GM08714 (cell line): Measurements from ENCODE around the gene ELAVL2.

Experiments used
- H3K4me3 ChIP-seq: fragments of 200-500 bp; sonication (Bioruptor generic); 2 replicates; pipeline ENCODE4 v1.5.1; 2014; ENCODE audit warnings: mild to moderate bottlenecking, low read length, inconsistent platforms
- ZNF274 ChIP-seq: IDR thresholded peaks from 2 replicates; pipeline ENCODE4 v1.6.1; 2012; ENCODE audit warnings: mild to moderate bottlenecking, low read depth, low read length

ELAVL2 gene

GRCh38 chr9:23658376-23659258, 167.4 kb downstream of the ELAVL2 start:
- TF ChIP-seq ZNF274, result no peak
- no peak overlapping the region for H3K4me3 ChIP-seq

- H3K4me3 ChIP-seq, result no peak overlapping the region
- TF ChIP-seq ZNF274, result no peak
Observed at GRCh38 chr9:23651051-23651450, 175.0 kb downstream of the ELAVL2 start.

GRCh38 chr9:23648651-23649050, 177.4 kb downstream of the ELAVL2 start:
- H3K4me3 ChIP-seq, result no peak overlapping the region
- TF ChIP-seq ZNF274, result no peak

DNA sequence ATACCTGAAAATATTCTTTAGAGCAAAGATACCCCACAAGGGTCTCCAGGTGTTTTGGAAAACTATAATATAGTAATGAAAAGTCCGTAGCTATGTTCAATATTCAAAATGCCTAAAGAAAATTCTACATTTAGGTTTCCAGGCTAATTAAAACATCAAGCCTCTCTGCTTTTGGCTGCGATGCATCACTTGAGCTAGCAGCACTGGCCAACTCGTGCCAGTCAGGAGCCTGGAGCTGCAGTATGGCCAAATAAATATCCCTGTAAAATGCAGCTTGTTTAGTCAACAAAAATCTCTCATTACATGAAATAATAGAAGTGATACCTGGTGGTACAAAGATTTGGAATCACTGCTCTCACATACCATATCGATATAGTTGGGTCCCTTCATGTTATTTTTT, 181.1 kb downstream of the ELAVL2 start:
- no peak for TF ChIP-seq ZNF274
- no peak overlapping the region for H3K4me3 ChIP-seq

GRCh38 chr9:23644326-23644725, 181.7 kb downstream of the ELAVL2 start:
- no peak overlapping the region for H3K4me3 ChIP-seq
- TF ChIP-seq ZNF274, result no peak

DNA sequence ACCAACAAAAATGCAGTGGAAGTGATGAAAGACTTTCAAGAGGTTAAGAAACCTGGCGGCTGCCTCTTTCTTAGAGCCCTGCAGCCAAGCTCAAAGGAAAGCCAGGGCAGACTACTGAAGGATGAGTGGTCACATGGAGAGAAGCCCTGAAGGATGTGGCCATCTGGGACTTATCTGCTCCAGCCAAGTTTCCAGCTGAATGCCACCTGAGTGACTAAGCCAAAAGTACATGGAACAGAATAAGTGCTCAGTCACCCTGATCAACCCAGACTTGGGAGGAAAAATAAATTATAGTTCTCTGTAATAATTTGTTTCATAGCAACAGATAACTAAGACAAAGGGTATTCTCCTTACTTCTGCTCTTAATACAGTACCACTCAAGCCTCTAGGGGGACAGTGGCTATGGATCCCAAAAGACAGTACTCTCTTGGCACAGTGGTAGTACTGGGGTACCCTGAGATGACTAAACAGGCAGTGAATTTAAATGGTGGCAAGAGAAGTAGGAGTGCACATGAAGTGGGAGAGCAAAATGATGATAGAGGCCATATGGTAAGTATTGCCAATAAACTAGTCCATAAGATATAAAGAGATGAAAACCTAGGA, 182.3 kb downstream of the ELAVL2 start:
- TF ChIP-seq ZNF274, result no peak
- no peak overlapping the region for H3K4me3 ChIP-seq
